Liver (tissue), 9 donors: ENCODE measurements around the gene BRAF. TPM values are rescaled to one million over a fixed set of nuclear protein-coding genes. Genes with fewer than 3 reads are reported as not detected.

Experiments
- DNase-seq: peaks from one replicate; pipeline ENCODE4 v3.0.0-alpha.2; 2017; ENCODE audit warnings: low spot score
- H3K27ac ChIP-seq, 2 donors: one replicate each; pipeline ENCODE4 v1.7.0; 2013; ENCODE audit warnings: inconsistent platforms in 2 of 2, low read length in 2 of 2, control low read depth in 1 of 2, low read depth in 1 of 2, mild to moderate bottlenecking in 1 of 2
- H3K27me3 ChIP-seq, 4 donors: one replicate each; pipeline versions ENCODE4 v1.6.1 to v1.7.0; 2013; ENCODE audit warnings: low read length in 3 of 4, inconsistent platforms in 1 of 4, mild to moderate bottlenecking in 1 of 4, moderate library complexity in 1 of 4; ENCODE audit not compliant: control insufficient read depth in 4 of 4, insufficient read depth in 4 of 4
- H3K36me3 ChIP-seq, 4 donors: one replicate each; pipeline versions ENCODE4 v1.6.1 to v1.7.0; 2013; ENCODE audit warnings: low read length in 3 of 4, mild to moderate bottlenecking in 3 of 4, low read depth in 1 of 4, moderate library complexity in 1 of 4; ENCODE audit not compliant: control insufficient read depth in 4 of 4, insufficient read depth in 3 of 4
- H3K4me1 ChIP-seq, 4 donors: one replicate each; pipeline versions ENCODE4 v1.6.1 to v1.7.0; 2013; ENCODE audit warnings: low read length in 3 of 4, mild to moderate bottlenecking in 3 of 4, moderate library complexity in 1 of 4; ENCODE audit not compliant: control insufficient read depth in 4 of 4, insufficient read depth in 4 of 4
- H3K4me3 ChIP-seq, 3 donors: one replicate each; pipeline versions ENCODE4 v1.6.1 to v1.7.0; 2013; ENCODE audit warnings: low read length in 3 of 3, control low read depth in 1 of 3, low read depth in 1 of 3, mild to moderate bottlenecking in 1 of 3
- H3K9ac ChIP-seq, 2 donors: one replicate each; pipeline ENCODE4 v1.7.0; 2013; ENCODE audit warnings: low read length in 2 of 2, mild to moderate bottlenecking in 2 of 2, moderate library complexity in 2 of 2, control low read depth in 1 of 2, low read depth in 1 of 2
- H3K9me3 ChIP-seq, 4 donors: one replicate each; pipeline versions ENCODE4 v1.6.1 to v1.7.0; 2013; ENCODE audit warnings: low read length in 3 of 4; ENCODE audit not compliant: control insufficient read depth in 4 of 4
- ATF3 ChIP-seq: IDR thresholded peaks from 2 replicates; pipeline ENCODE4 v1.6.1; 2016; ENCODE audit warnings: antibody characterized with exemption
- CTCF ChIP-seq: fragments of 150-350 bp; IDR thresholded peaks from 2 replicates; pipeline ENCODE4 v1.5.1; 2017; ENCODE audit warnings: improper control_type of control experiment, low read depth, low read length; ENCODE audit not compliant: missing input control
- EGR1 ChIP-seq, 2 donors: IDR thresholded peaks; 2 replicates each; pipeline ENCODE4 v1.6.1; 2016 to 2018; ENCODE audit warnings: antibody characterized with exemption in 2 of 2, low read depth in 2 of 2
- FOXA2 ChIP-seq: IDR thresholded peaks from 2 replicates; pipeline ENCODE4 v1.6.1; 2016; ENCODE audit warnings: antibody characterized with exemption
- GABPA ChIP-seq, 2 donors: IDR thresholded peaks in 1 of 2; conservative IDR thresholded peaks in 1 of 2; 2 replicates each; pipeline ENCODE4 v1.6.1; 2016; ENCODE audit warnings: antibody characterized with exemption in 2 of 2, mild to moderate bottlenecking in 1 of 2, moderate library complexity in 1 of 2
- HNF4A ChIP-seq, 2 donors: conservative IDR thresholded peaks; 2 replicates each; pipeline ENCODE4 v1.6.1; 2016; ENCODE audit warnings: antibody characterized with exemption in 2 of 2, mild to moderate bottlenecking in 2 of 2
- HNF4G ChIP-seq: IDR thresholded peaks from 2 replicates; pipeline ENCODE4 v1.6.1; 2016; ENCODE audit warnings: antibody characterized with exemption
- JUND ChIP-seq, 2 donors: IDR thresholded peaks; 2 replicates each; pipeline ENCODE4 v1.6.1; 2016; ENCODE audit warnings: antibody characterized with exemption in 2 of 2
- NR2F2 ChIP-seq: IDR thresholded peaks from 2 replicates; pipeline ENCODE4 v1.6.1; 2016; ENCODE audit warnings: antibody characterized with exemption
- RAD21 ChIP-seq, 2 donors: IDR thresholded peaks; 2 replicates each; pipeline ENCODE4 v1.6.1; 2016; ENCODE audit warnings: antibody characterized with exemption in 2 of 2, mild to moderate bottlenecking in 2 of 2
- REST ChIP-seq: IDR thresholded peaks from 2 replicates; pipeline ENCODE4 v1.6.1; 2016; ENCODE audit warnings: antibody characterized with exemption, mild to moderate bottlenecking
- RXRA ChIP-seq, 2 donors: IDR thresholded peaks; 2 replicates each; pipeline ENCODE4 v1.6.1; 2017 to 2018; ENCODE audit warnings: antibody characterized with exemption in 2 of 2, mild to moderate bottlenecking in 1 of 2
- SP1 ChIP-seq: IDR thresholded peaks from 2 replicates; pipeline ENCODE4 v1.6.1; 2018; ENCODE audit warnings: antibody characterized with exemption, mild to moderate bottlenecking
- TAF1 ChIP-seq: conservative IDR thresholded peaks from 2 replicates; pipeline ENCODE4 v1.6.1; 2016; ENCODE audit warnings: antibody characterized with exemption, mild to moderate bottlenecking
- YY1 ChIP-seq: IDR thresholded peaks from 2 replicates; pipeline ENCODE4 v1.6.1; 2016; ENCODE audit warnings: antibody characterized with exemption, mild to moderate bottlenecking
- ZBTB33 ChIP-seq: IDR thresholded peaks from 2 replicates; pipeline ENCODE4 v1.6.1; 2016; ENCODE audit warnings: antibody characterized with exemption
- WGBS: extraction: QIAGEN DNeasy Blood & Tissue Kit; methylation state at CpG from one replicate; pipeline ENCODE4 v1.1.7; 2013; 5-methylcytosine and 5-hydroxymethylcytosine counted together
- polyA plus RNA-seq, 2 donors: library from polyadenylated mRNA; stranded (reverse) in 1 of 2; unstranded in 1 of 2; fragments of 200-250 nt in 1 of 2; fragments of >200 nt in 1 of 2; fragmentation: Nextera tagmentation in 1 of 2; extraction: Ambion mirVana in 1 of 2; gene quantifications; one replicate each; pipeline versions ENCODE4 v1.2.1 to v1.2.3, GENCODE V29; 2013 to 2015
- total RNA-seq, 2 donors: library from RNA; depleted of rRNA; stranded (reverse); fragments of >200 nt; gene quantifications; one replicate each; pipeline ENCODE4 v1.2.3, GENCODE V29; 2014
- donor health status: healthy.
- donor health status: healthy.
- donor health status: healthy.
- donor health status: healthy.
- donor health status: healthy.

Gene BRAF
- total and polyA plus RNA-seq, 4 donors: 2.6 to 21.9 (median 14.0) TPM

- no peak overlapping the region for H3K9ac ChIP-seq
- H3K4me1 ChIP-seq: peaks cover 4 to 13% (median 9%) of the 10 kb centered on the region in 4 donors
- no peaks in the 10 kb centered on the region for H3K9me3 ChIP-seq
- no peaks in the 10 kb centered on the region for H3K36me3 ChIP-seq
- 97% methylated on average over 1 of the region's 1 CpG for WGBS
- H3K4me3 ChIP-seq: no peak overlapping the region
- H3K27ac ChIP-seq: no peak overlapping the region
- DNase-seq: no peak
- TF ChIP-seq RXRA (IDR thresholded peaks at IDR 0.05) (no peak), EGR1 (IDR thresholded peaks at IDR 0.05; ENCODE audit: low read depth in 2 of 2) (no peak), NR2F2 (no peak), JUND (IDR thresholded peaks at IDR 0.05) (no peak), HNF4G (no peak), YY1 (no peak), ZBTB33 (no peak), FOXA2 (no peak), CTCF (no peak), SP1 (no peak)
- no peaks in the 10 kb centered on the region for H3K27me3 ChIP-seq
Measured at GRCh38 chr7:140911746-140912145, 13.0 kb downstream of the BRAF start.

GRCh38 chr7:140909476-140910161, 15.1 kb downstream of the BRAF start:
- TF ChIP-seq HNF4A (conservative IDR thresholded peaks at IDR 0.05): no peak
- no peak for TF ChIP-seq EGR1 (IDR thresholded peaks at IDR 0.05; ENCODE audit: low read depth in 2 of 2)
- TF ChIP-seq ATF3: no peak
- no peak for TF ChIP-seq TAF1
- no peaks in the 10 kb centered on the region for H3K36me3 ChIP-seq

GRCh38 chr7:140908361-140908760, 16.4 kb downstream of the BRAF start:
- peaks cover 4 to 10% (median 8%) of the 10 kb centered on the region in 4 donors for H3K4me1 ChIP-seq
- H3K4me3 ChIP-seq: no peak overlapping the region
- WGBS: 88% methylated on average over 2 of the region's 2 CpGs
- no peaks in the 10 kb centered on the region for H3K9me3 ChIP-seq
- H3K36me3 ChIP-seq: no peaks in the 10 kb centered on the region
- no peak for DNase-seq
- no peak for TF ChIP-seq RAD21 (IDR thresholded peaks at IDR 0.05)
- no peak for TF ChIP-seq JUND (IDR thresholded peaks at IDR 0.05)
- TF ChIP-seq ZBTB33: no peak
- TF ChIP-seq GABPA (IDR thresholded peaks at IDR 0.05 in 1 of 2, conservative IDR thresholded peaks at IDR 0.05 in 1 of 2): no peak
- TF ChIP-seq SP1: no peak
- no peak for TF ChIP-seq NR2F2
- no peak for TF ChIP-seq REST
- no peak for TF ChIP-seq HNF4G
- H3K9ac ChIP-seq: no peak overlapping the region
- no peak overlapping the region for H3K27ac ChIP-seq
- no peaks in the 10 kb centered on the region for H3K27me3 ChIP-seq

More at GRCh38 chr7:140909476-140910161, 15.1 kb downstream of the BRAF start:
- Histone ChIP-seq H3K27ac (no peak overlapping the region), H3K4me3 (no peak overlapping the region), H3K9ac (no peak overlapping the region), H3K9me3 (no peaks in the 10 kb centered on the region), H3K27me3 (no peaks in the 10 kb centered on the region), H3K4me1 (peaks cover 4 to 13% (median 9%) of the 10 kb centered on the region in 4 donors)
- DNase-seq: no peak
- 92% methylated on average over 5 of the region's 5 CpGs for WGBS
